NCI-H2171 (cell line): Measurements from ENCODE around the gene GLT8D1.
A peak's percentile ranks its signal among the peaks of the same experiment; 100 is the strongest.
"Not testable (repeated sequence)": the region's sequence is repeated elsewhere in the genome, so short reads cannot be mapped to it uniquely, and the experiment has no call there.

Source experiments
- DNase-seq: peaks from one replicate; lab custom pipeline; 2025; lab: John Stamatoyannopoulos, UW

Gene GLT8D1, protein sequence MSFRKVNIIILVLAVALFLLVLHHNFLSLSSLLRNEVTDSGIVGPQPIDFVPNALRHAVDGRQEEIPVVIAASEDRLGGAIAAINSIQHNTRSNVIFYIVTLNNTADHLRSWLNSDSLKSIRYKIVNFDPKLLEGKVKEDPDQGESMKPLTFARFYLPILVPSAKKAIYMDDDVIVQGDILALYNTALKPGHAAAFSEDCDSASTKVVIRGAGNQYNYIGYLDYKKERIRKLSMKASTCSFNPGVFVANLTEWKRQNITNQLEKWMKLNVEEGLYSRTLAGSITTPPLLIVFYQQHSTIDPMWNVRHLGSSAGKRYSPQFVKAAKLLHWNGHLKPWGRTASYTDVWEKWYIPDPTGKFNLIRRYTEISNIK

DNA sequence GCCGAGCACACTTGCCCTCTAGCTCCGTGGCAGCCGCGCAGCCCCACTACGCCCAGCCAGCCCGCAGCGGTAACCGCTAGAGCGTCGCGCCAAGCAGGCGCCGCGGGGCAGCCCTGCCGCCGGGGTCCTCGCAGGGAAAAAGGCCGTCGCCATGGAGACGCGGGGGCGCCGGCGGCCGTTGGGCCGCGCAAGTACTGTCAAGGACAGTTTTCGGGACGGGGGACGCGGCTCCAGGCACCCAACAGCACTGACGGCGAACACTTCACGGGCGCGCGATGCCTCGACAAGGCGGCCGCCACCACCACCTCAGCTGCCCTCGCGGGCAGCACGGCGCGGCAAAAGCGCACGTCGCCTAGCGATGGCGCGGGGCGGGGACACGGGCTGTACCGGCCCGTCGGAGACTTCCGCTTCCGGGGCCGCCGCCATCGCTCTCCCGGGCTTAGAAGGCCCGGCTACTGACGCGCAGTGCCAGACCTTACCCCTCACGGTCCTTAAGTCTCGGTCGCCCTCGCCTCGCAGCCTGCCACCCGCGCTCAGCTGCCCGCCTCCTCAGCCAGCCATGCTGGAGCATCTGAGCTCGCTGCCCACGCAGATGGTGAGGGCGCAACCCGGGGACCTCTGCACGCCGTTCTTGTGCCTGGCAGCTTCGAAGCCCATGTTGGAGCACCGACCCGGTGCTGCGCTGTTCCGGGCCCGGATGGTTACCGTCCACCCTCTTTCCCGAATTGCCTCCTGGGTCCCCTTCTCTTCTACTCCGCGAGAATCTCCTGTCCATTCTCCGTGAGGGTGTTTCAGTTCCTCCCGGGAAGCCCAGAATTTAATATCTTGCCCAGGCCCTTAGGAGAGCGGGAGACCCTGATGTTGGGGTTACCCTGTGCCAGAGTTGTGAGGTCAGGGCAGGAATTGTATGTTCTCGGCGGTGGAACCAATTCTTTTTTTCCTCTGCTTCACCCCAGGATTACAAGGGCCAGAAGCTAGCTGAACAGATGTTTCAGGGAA is at the start of gene GLT8D1, which contains the start of gene SPCS1:
GLT8D1 (minus strand) TSS at position 104 of the 999 bp plus-strand sequence. CDS start 5,331 bp downstream, outside the sequence.
SPCS1 (plus strand) TSS at position 419 of the 999 bp plus-strand sequence; CDS start at position 560, 141 bp downstream.
- DNase-seq = peak; percentile 55

DNA sequence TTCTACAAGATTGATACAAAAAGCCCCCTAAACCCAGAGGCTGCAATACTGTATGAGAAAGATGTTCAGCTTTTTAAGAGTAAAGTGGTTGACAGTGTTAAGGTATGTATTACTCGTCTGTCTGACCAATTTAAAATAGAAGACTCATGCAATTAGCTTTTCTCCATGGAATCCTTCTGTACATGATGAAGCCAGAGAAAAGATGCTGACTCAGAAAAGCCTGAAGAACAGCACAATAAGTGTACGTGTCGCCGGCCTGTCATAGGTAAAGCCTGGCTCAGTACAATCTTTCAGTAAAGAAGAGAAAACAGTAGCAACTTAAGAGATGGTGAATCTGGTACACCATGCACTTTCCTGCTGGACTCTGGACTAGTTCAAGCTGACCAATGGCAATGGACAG is 48.8 kb upstream of the GLT8D1 start:
- no peak for DNase-seq

- no peak for DNase-seq
Measured at GRCh38 chr3:52752045-52752660, 46.6 kb upstream of the GLT8D1 start.

DNA sequence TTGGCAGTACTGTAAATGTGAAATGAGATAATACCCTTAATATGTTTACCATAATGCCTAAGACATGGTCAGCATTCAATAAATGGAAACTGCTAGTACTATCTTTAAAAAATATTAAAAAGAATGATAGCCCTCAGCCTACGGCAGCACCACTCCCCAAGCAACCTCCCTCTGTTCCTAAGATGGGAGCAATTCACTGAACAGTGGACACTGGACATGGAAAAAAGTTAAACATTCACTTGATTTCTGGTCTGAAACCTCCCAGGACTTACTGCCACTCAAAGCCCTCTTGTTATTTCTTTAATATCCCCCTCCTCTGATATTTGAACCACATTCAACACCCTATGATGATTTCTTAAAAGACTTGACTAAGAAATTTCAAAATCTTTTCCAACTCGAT is 38.1 kb upstream of the GLT8D1 start:
- DNase-seq = no peak

- DNase-seq = no peak
Measured at GRCh38 chr3:52743152-52743551, 37.6 kb upstream of the GLT8D1 start.

DNA sequence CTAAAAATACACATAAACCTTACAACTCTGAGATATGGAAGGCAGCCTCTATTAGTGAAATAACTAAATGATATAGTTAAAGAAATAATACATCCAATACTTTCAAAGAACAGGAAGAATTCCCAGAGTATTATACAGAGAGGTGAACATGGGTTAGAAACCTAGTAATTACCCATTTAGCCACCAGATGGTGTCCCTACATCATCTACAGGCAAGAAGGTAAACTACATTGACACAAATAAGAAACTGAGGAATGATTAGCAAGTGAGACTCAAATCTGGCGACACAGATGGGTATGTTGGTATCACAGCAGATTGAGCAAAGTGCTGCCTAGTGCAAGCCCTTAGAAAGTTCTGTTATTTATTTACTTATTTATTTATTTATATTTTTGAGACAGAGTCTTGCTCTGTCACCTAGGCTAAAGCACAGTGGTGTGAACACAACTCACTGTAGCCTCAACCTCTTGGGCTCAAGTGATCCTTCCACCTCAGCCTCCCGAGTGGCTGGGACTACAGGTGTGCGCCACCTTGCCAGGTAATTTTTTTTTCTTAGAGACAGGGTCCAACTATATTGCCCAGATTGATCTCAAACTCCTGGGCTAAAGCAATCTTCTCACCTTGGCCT is 36.9 kb upstream of the GLT8D1 start:
- DNase-seq = no peak

GRCh38 chr3:52739730-52740129 is 34.1 kb upstream of the GLT8D1 start:
- DNase-seq = no peak

- DNase-seq = no peak
Measured at GRCh38 chr3:52733256-52733891, 27.8 kb upstream of the GLT8D1 start.

GRCh38 chr3:52731590-52731989 is 26.0 kb upstream of the GLT8D1 start:
- no peak for DNase-seq

GRCh38 chr3:52730681-52731080 is 25.1 kb upstream of the GLT8D1 start:
- no peak for DNase-seq

GRCh38 chr3:52728753-52729152 is 23.2 kb upstream of the GLT8D1 start:
- DNase-seq = not testable (repeated sequence)

- DNase-seq = no peak
Measured at GRCh38 chr3:52724511-52724910, 18.9 kb upstream of the GLT8D1 start.

- no peak for DNase-seq
Measured at GRCh38 chr3:52723935-52724334, 18.3 kb upstream of the GLT8D1 start.

DNA sequence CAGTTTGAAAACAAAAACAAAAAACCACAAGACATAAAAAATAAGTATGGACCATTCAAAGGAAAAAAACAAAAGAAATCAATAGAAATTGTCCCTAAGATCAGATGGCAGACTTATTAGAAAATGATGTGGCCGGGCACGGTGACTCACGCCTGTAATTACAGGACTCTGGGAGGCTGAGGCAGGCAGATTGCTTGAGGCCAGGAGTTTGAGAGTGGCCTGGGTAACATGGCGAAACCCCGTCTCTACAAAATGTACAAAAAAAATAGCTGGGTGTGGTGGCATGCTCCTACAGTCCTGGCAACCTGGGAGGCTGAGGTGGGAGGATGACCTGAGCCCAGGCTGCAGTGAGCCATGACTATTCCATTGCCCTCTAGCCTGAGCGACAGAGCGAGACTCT is 16.9 kb upstream of the GLT8D1 start:
- no peak for DNase-seq

DNA sequence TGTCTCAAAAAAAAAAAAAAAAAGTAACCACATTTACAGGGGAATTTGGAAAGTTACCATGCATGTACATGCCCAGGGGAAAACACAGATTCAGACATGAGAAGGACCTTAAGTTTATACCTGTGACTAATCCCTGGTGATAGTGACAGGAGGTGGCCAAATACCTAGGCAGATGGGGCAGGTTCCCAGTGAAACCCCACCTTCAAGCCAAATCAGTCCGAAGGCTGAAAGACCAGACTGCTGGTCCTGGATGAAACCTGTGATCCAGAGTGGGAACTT is 16.1 kb upstream of the GLT8D1 start:
- no peak for DNase-seq

GRCh38 chr3:52721002-52721729 is 15.6 kb upstream of the GLT8D1 start:
- no peak for DNase-seq

- DNase-seq = no peak
Measured at GRCh38 chr3:52719618-52720017, 14.0 kb upstream of the GLT8D1 start.

- DNase-seq = no peak
Measured at GRCh38 chr3:52715714-52716305, 10.2 kb upstream of the GLT8D1 start.

- no peak for DNase-seq
Measured at GRCh38 chr3:52714335-52715302, 9.0 kb upstream of the GLT8D1 start.
